GM12865 (cell line): ENCODE measurements around the gene SLC27A5.
"Not testable (repeated sequence)": the region's sequence is repeated elsewhere in the genome, so short reads cannot be mapped to it uniquely, and the experiment has no call there.

Source experiments
- DNase-seq: peaks from one replicate; pipeline ENCODE4 v3.0.0; 2010; ENCODE audit warnings: low read depth
- H3K4me3 ChIP-seq: 2 replicates; pipeline ENCODE4 v1.5.1; 2011; ENCODE audit warnings: mild to moderate bottlenecking, low read depth, low read length, control low read depth
- TF ChIP-seq, protein P1 (sequence below): IDR thresholded peaks from 2 replicates; pipeline ENCODE4 v1.5.1; 2011; ENCODE audit warnings: low read length, control low read depth, low read depth, inconsistent platforms; ENCODE audit not compliant: insufficient read depth; ENCODE audit errors: missing control alignments

Gene SLC27A5

DNA sequence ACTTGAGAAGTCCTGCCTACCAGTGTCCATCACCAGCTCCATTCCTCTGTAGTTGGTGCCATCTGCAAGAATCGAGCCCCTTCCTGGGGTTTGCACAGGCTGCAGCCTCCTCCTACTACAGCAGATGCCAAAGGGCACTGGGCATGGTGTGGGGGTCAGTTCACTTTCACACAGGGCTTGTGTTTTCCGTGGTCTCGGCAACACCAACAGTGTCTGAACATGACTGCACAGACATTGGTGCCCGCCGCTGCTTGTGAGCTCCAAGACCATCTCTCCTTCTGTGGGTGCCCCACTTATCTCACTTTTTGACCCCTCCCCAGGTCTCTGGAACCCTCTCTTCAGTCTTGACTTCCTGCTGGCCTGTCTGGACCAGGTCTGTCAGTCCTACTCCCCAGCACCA lies 20.4 kb downstream of the SLC27A5 start:
- TF ChIP-seq, protein P1, sequence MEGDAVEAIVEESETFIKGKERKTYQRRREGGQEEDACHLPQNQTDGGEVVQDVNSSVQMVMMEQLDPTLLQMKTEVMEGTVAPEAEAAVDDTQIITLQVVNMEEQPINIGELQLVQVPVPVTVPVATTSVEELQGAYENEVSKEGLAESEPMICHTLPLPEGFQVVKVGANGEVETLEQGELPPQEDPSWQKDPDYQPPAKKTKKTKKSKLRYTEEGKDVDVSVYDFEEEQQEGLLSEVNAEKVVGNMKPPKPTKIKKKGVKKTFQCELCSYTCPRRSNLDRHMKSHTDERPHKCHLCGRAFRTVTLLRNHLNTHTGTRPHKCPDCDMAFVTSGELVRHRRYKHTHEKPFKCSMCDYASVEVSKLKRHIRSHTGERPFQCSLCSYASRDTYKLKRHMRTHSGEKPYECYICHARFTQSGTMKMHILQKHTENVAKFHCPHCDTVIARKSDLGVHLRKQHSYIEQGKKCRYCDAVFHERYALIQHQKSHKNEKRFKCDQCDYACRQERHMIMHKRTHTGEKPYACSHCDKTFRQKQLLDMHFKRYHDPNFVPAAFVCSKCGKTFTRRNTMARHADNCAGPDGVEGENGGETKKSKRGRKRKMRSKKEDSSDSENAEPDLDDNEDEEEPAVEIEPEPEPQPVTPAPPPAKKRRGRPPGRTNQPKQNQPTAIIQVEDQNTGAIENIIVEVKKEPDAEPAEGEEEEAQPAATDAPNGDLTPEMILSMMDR = no peak
- DNase-seq = no peak

DNA sequence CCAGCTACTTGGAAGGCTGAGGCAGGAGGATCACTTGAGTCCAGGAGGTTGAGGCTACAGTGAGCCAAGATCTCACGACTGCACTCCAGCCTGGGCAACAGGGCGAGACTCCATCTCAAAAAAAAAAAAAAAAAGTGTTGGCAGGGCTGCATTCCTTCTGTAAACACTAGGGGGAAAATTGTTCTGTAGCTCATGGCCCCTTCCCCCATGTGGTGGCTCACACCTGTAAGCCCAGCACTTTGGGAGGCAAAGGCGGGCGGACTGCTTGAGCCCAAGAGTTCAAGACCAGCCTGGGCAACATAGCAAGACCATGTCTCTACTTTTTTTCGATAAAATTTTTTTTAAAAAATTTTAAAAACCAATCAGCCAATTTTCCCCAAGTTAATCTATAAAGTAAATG lies 27.4 kb downstream of the SLC27A5 start:
- DNase-seq, H3K4me3 ChIP-seq: not testable (repeated sequence)

More for the DNA sequence above, 20.4 kb downstream of the SLC27A5 start:
- H3K4me3 ChIP-seq = no peak overlapping the region

- no peak for DNase-seq
- TF ChIP-seq, protein P1 = no peak
- H3K4me3 ChIP-seq = no peak overlapping the region
These were observed 28.0 kb downstream of the SLC27A5 start for GRCh38 chr19:58483776-58484175.

- DNase-seq = no peak
- TF ChIP-seq, protein P1 = no peak
- H3K4me3 ChIP-seq = no peak overlapping the region
These were observed 29.4 kb downstream of the SLC27A5 start for GRCh38 chr19:58482372-58482771.

DNA sequence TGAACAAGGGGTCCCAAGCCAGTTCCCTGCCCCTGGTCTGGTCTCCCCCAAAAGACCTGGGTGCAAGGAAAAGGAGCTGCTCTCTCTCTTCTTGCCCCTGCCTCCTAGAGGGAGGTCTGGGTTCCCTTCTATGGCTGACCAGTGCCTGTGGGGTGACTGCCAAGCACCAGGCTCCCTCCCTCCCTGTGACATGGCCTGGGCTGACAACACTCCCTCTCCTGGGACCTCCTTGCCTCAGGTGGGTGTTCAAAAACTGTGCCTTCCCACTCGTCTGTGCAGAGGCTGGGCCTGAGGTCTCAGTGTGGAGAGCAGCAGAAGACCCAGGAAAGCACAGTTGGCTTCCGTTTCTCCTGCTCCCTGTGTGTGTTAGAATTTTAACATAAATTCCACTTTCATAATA lies 31.0 kb downstream of the SLC27A5 start:
- no peak for DNase-seq
- H3K4me3 ChIP-seq = no peak overlapping the region
- TF ChIP-seq, protein P1 = no peak

- TF ChIP-seq, protein P1 = no peak
- no peak for DNase-seq
- H3K4me3 ChIP-seq = no peak overlapping the region
These were observed 31.3 kb downstream of the SLC27A5 start for GRCh38 chr19:58480481-58480830.

- H3K4me3 ChIP-seq = no peak overlapping the region
- DNase-seq = no peak
- TF ChIP-seq, protein P1 = no peak
These were observed 31.9 kb downstream of the SLC27A5 start for GRCh38 chr19:58479736-58480480.

DNA sequence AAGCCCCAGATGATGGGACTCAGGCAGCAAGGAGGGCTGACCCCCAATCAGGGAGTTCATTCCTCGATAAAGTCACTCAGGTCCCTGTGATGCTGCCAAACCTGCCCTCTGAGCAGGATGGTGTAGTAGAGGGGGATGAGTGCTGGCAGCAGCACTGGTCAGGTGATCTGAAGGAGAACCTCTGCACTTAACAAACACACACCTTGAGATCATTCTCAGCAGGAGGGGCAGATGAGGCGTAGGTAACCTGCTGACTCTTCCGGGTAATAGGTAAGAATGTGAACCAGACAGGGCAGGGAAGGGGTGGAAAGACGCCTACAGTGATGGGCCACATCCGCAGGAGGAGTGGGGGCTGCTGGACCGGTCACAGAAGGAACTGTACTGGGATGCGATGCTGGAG lies 32.5 kb downstream of the SLC27A5 start:
- DNase-seq = no peak
- TF ChIP-seq, protein P1 = no peak
- no peak overlapping the region for H3K4me3 ChIP-seq
